Measurements from ENCODE around the gene SCOC.

DNA sequence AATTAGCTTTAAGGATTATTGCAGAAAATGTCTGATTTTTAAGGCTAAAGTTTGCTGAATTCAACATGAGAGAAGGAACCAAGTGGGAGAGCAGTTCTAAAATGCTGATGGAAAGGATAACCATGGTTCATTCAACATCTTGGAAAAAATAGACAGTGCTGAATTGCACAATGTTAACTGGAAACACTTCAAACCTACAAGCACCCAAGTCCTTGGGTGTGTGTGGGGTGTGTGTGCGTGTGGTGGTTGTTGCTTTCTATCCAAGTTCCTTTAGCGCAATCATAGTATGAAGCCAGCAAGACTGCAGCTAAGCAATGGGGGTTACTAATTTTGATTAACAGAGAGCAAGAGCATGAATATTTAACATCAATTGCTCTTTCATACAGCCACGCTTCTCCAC lies 29.3 kb upstream of the SCOC start:
- TF ChIP-seq, protein P1, sequence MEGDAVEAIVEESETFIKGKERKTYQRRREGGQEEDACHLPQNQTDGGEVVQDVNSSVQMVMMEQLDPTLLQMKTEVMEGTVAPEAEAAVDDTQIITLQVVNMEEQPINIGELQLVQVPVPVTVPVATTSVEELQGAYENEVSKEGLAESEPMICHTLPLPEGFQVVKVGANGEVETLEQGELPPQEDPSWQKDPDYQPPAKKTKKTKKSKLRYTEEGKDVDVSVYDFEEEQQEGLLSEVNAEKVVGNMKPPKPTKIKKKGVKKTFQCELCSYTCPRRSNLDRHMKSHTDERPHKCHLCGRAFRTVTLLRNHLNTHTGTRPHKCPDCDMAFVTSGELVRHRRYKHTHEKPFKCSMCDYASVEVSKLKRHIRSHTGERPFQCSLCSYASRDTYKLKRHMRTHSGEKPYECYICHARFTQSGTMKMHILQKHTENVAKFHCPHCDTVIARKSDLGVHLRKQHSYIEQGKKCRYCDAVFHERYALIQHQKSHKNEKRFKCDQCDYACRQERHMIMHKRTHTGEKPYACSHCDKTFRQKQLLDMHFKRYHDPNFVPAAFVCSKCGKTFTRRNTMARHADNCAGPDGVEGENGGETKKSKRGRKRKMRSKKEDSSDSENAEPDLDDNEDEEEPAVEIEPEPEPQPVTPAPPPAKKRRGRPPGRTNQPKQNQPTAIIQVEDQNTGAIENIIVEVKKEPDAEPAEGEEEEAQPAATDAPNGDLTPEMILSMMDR (IDR thresholded peaks at IDR 0.05): no peak
- no peak for TF ChIP-seq POLR2A (IDR thresholded peaks at IDR 0.05)
